OCI-LY7 (cell line): Measurements from ENCODE around the gene SERPINA5. TPM values are rescaled to one million over a fixed set of nuclear protein-coding genes. Genes with fewer than 3 reads are reported as not detected.

Source experiments
- BruUV-seq: library from RNA; stranded (reverse); fragments of 400-500 nt; replicated peaks from 2 replicates; lab custom pipeline; 2021; lab: Mats Ljungman, UMichigan
- CTCF ChIA-PET: fragments of 300-600 bp; sonication (Branson Sonifier 250); formaldehyde crosslinking; loops from one replicate; lab custom pipeline; 2022; ENCODE audit warnings: antibody characterized with exemption; ENCODE audit not compliant: unreplicated experiment; lab: Charles Lee
- POLR2A ChIA-PET: fragments of 300-600 bp; sonication (Branson Sonifier 250); formaldehyde crosslinking; loops from one replicate; lab custom pipeline; 2022; ENCODE audit warnings: antibody characterized with exemption; lab: Charles Lee
- DNase-seq: peaks from one replicate; pipeline ENCODE4 v3.0.0-alpha.2; 2015; ENCODE audit warnings: low spot score
- H2AFZ ChIP-seq: fragments of 200-600 bp; sonication (generic), shearing (Covaris generic); 2 replicates; pipeline ENCODE4 v1.6.1; 2014; ENCODE audit warnings: mild to moderate bottlenecking, antibody characterized with exemption, low read length, moderate library complexity
- H3K27ac ChIP-seq: fragments of 200-600 bp; sonication (generic); 2 replicates; pipeline ENCODE4 v1.5.1; 2014; ENCODE audit warnings: mixed run types, low read depth, mild to moderate bottlenecking, moderate library complexity, low read length, inconsistent platforms; ENCODE audit not compliant: poor library complexity, severe bottlenecking
- H3K36me3 ChIP-seq: fragments of 200-600 bp; sonication (generic); 2 replicates; pipeline ENCODE4 v1.6.1; 2014; ENCODE audit warnings: mild to moderate bottlenecking, antibody characterized with exemption, low read length, moderate library complexity, mixed read lengths; ENCODE audit not compliant: insufficient read depth
- H3K4me1 ChIP-seq: fragments of 200-600 bp; sonication (generic); 2 replicates; pipeline ENCODE4 v1.5.1; 2014; ENCODE audit warnings: mild to moderate bottlenecking, low read length; ENCODE audit not compliant: insufficient read depth, poor library complexity, severe bottlenecking
- H3K4me2 ChIP-seq: fragments of 200-600 bp; sonication (generic); 2 replicates; pipeline ENCODE4 v1.6.1; 2014; ENCODE audit warnings: mild to moderate bottlenecking, low read length
- H3K4me3 ChIP-seq: fragments of 200-600 bp; sonication (generic); 2 replicates; pipeline ENCODE4 v1.5.1; 2014; ENCODE audit warnings: mild to moderate bottlenecking, low read depth, low read length; ENCODE audit not compliant: poor library complexity, severe bottlenecking
- H3K79me2 ChIP-seq: fragments of 200-600 bp; sonication (generic); 2 replicates; pipeline ENCODE4 v1.6.1; 2016; ENCODE audit warnings: low read depth, mild to moderate bottlenecking, low read length, moderate library complexity, mixed read lengths; ENCODE audit not compliant: insufficient read depth
- H3K9me2 ChIP-seq: fragments of 200-600 bp; sonication (generic); 2 replicates; pipeline ENCODE4 v1.6.1; 2016; ENCODE audit warnings: mild to moderate bottlenecking, low read length, mixed read lengths; ENCODE audit not compliant: insufficient read depth
- H3K9me3 ChIP-seq: fragments of 200-600 bp; sonication (generic); 2 replicates; pipeline ENCODE4 v1.6.1; 2014; ENCODE audit warnings: mild to moderate bottlenecking, mixed run types, low read length, mixed read lengths
- H4K20me1 ChIP-seq: fragments of 200-600 bp; sonication (generic); 2 replicates; pipeline ENCODE4 v1.6.1; 2014; ENCODE audit warnings: mild to moderate bottlenecking, antibody characterized with exemption, low read length, moderate library complexity, mixed read lengths; ENCODE audit not compliant: insufficient read depth
- CTCF ChIP-seq: fragments of 200-600 bp; sonication (generic); conservative IDR thresholded peaks from 2 replicates; pipeline ENCODE4 v1.5.1; 2014; ENCODE audit warnings: mild to moderate bottlenecking, antibody characterized with exemption, low read length, moderate library complexity, mixed read lengths
- EZH2phosphoT487 ChIP-seq: fragments of 200-600 bp; sonication (generic); IDR thresholded peaks from 2 replicates; pipeline ENCODE4 v1.6.1; 2018; ENCODE audit warnings: low read depth, borderline replicate concordance, mild to moderate bottlenecking, mixed run types, antibody characterized with exemption, low read length, moderate library complexity, mixed read lengths
- intact Hi-C: fragments of 100-400 bp; cut with micrococcal nuclease; formaldehyde crosslinking; loops from one replicate; pipeline ENCODE4 v1.10.0; 2022; ENCODE audit not compliant: unreplicated experiment
- total RNA-seq, 2 experiments: library from RNA; depleted of rRNA in 1 of 2; stranded (reverse); fragments of >200 nt in 1 of 2; shearing (Covaris generic) in 1 of 2; gene quantifications; 2 replicates each; pipeline ENCODE4 v1.2.3, GENCODE V29; 2014 to 2022

SERPINA5 gene
- total RNA-seq, 2 experiments from 2014 or later = not detected

- no peaks in the 10 kb centered on the region for H3K79me2 ChIP-seq
- no peak overlapping the region for H2AFZ ChIP-seq
- H3K4me3 ChIP-seq = no peak overlapping the region
- TF ChIP-seq CTCF (no peak), EZH2phosphoT487 (no peak)
- no peak for DNase-seq
- H4K20me1 ChIP-seq = no peaks in the 10 kb centered on the region
- no peaks in the 10 kb centered on the region for H3K4me1 ChIP-seq
- no peak overlapping the region for H3K4me2 ChIP-seq
- H3K27ac ChIP-seq = no peak overlapping the region
- ChIA-PET POLR2A (no interaction called here), CTCF (no interaction called here)
- H3K36me3 ChIP-seq = no peaks in the 10 kb centered on the region
- H3K9me2 ChIP-seq = no peaks in the 10 kb centered on the region
- intact Hi-C loops = no loop called here
- BruUV-seq = no TSS peak
- H3K9me3 ChIP-seq = no peaks in the 10 kb centered on the region
Observed at GRCh38 chr14:94569381-94570001, 11.7 kb upstream of the SERPINA5 start.

GRCh38 chr14:94570002-94570400 is 11.2 kb upstream of the SERPINA5 start:
- Histone ChIP-seq H2AFZ (no peak overlapping the region), H3K9me2 (no peaks in the 10 kb centered on the region), H3K79me2 (no peaks in the 10 kb centered on the region), H3K27ac (no peak overlapping the region), H3K4me2 (no peak overlapping the region), H3K4me1 (no peaks in the 10 kb centered on the region), H4K20me1 (no peaks in the 10 kb centered on the region), H3K9me3 (no peaks in the 10 kb centered on the region), H3K36me3 (no peaks in the 10 kb centered on the region), H3K4me3 (no peak overlapping the region)
- POLR2A ChIA-PET = no interaction called here
- intact Hi-C loops = no loop called here
- BruUV-seq = no TSS peak
- TF ChIP-seq EZH2phosphoT487 (no peak), CTCF (no peak)
- DNase-seq = no peak
- CTCF ChIA-PET = no interaction called here

GRCh38 chr14:94570440-94570839 is 10.8 kb upstream of the SERPINA5 start:
- Histone ChIP-seq H3K4me3 (no peak overlapping the region), H3K27ac (no peak overlapping the region), H3K9me3 (no peaks in the 10 kb centered on the region), H3K9me2 (no peaks in the 10 kb centered on the region), H3K79me2 (no peaks in the 10 kb centered on the region), H3K4me1 (no peaks in the 10 kb centered on the region), H3K4me2 (no peak overlapping the region), H4K20me1 (no peaks in the 10 kb centered on the region), H3K36me3 (no peaks in the 10 kb centered on the region), H2AFZ (no peak overlapping the region)
- TF ChIP-seq CTCF (no peak), EZH2phosphoT487 (no peak)
- BruUV-seq = no TSS peak
- ChIA-PET CTCF (no interaction called here), POLR2A (no interaction called here)
- intact Hi-C loops = no loop called here
- no peak for DNase-seq
